Measurements from ENCODE around the gene RASA3.
A peak's percentile ranks its signal among the peaks of the same experiment; 100 is the strongest.
"Not testable (repeated sequence)": the region's sequence is repeated elsewhere in the genome, so short reads cannot be mapped to it uniquely, and the experiment has no call there.

Gene RASA3

DNA sequence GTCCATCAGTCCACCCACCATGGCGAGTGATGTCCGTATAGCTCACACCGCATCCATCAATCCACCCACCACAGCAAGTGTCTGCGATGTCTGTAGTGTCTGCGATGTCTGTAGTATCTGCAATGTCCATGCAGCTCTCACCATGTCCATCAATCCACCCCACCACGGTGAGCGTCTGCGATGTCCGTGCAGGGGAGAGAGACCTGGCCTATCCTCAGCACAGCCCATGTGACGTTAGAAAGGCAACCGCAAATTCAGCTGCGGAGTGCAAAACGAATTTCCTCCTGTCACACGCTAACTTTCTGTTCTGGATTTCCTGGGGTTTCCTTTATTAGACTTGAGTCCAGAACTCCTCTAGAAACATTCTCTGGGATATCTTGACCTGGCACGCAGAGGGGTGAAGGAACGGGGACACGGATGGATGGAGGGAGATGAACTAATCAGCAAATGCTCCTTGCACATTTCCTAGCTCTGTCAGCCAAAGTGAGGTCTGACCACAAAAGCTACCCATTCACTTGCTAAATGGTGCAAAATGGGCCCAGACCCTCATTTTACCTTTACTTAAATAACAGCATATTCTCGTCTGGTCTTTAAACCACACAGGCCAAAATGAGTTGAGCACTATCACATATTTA, 18.3 kb downstream of the RASA3 start:
- DNase-seq (ENCODE audit: low read depth in 1 of 2, low spot score in 1 of 2), result no peak

DNA sequence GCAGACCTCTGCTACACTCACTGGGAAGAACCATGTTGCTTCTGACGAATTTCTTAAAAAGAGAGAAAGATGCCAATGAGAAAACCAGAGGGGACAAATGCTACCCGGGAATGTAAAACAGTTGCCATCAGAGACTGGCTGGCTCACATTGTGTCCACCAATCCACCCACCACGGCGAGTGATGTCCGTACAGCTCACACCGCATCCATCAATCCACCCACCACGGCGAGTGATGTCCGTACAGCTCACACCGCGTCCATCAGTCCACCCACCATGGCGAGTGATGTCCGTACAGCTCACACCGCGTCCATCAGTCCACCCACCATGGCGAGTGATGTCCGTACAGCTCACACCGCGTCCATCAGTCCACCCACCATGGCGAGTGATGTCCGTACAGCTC, 19.0 kb downstream of the RASA3 start:
- not testable (repeated sequence) for DNase-seq (ENCODE audit: low read depth in 1 of 2, low spot score in 1 of 2)

DNA sequence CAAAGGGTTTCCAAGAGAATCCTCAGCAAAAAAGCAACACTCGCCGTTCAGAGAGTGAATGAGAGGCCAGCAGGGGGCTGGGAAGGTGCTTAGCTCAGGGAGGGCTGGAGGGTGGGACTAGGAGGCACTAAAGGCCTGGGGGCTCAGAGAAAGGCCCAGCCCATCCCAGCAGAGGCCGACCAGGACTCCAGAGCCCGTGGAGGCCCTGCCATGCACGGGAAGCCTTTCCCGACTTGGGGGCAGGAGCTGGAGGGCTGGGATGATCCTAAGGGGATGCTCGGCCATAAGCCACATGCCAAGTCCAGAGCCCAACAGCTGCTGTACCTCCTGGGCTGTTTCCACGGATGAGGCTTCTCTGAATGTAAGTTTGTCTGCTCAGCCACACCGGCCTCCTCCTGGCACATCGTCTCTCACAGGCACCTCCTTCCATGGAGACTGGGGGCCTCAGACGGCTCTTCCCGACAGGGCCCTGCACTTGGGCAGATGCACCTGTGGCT, 19.5 kb downstream of the RASA3 start:
- no peak for DNase-seq (ENCODE audit: low read depth in 1 of 2, low spot score in 1 of 2)

DNA sequence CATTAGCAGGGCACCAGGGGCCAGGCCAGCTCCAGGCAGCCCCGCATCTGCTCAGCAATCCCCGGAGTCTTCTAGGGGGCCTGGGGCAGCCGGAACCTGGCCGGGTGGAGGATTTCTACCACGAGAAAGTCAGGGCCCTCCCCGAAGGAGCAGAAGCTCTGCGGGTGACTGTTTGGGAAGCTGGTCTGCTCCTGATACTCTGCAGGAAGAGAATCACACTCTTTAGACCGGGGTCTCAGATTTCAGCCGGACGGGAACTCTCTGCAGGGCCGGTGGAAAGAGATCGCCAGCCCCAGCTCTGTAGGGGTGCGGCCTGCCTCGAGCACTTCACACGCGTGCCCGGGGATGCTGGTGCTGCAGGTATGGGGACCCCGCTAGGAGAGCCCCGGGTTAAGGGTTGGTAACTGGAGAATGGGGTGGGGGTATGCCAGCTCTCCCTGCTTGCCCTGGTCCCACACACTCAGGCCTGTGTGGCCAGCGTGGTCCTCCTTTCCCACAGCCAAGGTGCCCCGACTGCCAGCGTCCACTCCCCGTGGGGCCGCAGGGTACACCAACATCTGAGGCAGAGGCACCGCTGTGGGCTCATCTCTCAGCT, 20.1 kb downstream of the RASA3 start:
- DNase-seq (ENCODE audit: low read depth in 1 of 2, low spot score in 1 of 2), result no peak

DNA sequence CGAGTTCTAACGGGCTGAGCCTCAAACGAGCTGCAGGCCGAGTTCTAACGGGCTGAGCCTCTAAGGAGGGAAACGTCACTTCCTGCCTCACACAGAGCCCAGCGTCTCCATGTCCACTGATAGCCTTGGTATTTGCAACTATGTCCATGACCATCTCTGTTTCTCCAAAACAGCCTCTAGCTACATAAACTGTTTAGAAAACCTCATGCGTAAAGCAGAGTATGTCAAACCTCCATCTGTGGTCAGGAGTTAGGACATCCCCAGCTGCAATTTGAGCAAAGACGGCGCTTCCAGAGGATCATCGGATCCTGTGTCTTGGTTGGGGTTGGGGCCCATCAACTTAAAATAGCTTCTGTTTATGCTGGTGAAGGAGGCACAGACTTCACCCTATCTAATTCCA, 20.8 kb downstream of the RASA3 start:
- no peak for DNase-seq (ENCODE audit: low read depth in 1 of 2, low spot score in 1 of 2)

DNA sequence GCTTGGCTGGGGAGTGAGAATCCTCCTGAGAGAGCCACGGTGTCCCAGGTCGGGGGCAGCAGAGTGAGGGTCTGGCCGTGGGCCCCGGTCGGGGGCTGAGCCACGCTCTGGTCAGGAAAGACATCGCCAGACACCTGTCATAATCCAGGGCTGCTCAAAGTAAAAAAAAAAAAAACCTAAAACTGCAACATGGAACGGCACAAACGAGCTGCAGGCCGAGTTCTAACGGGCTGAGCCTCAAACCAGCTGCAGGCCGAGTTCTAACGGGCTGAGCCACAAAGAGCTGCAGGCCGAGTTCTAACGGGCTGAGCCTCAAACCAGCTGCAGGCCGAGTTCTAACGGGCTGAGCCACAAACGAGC, 21.6 kb downstream of the RASA3 start:
- not testable (repeated sequence) for DNase-seq (ENCODE audit: low read depth in 1 of 2, low spot score in 1 of 2)

DNA sequence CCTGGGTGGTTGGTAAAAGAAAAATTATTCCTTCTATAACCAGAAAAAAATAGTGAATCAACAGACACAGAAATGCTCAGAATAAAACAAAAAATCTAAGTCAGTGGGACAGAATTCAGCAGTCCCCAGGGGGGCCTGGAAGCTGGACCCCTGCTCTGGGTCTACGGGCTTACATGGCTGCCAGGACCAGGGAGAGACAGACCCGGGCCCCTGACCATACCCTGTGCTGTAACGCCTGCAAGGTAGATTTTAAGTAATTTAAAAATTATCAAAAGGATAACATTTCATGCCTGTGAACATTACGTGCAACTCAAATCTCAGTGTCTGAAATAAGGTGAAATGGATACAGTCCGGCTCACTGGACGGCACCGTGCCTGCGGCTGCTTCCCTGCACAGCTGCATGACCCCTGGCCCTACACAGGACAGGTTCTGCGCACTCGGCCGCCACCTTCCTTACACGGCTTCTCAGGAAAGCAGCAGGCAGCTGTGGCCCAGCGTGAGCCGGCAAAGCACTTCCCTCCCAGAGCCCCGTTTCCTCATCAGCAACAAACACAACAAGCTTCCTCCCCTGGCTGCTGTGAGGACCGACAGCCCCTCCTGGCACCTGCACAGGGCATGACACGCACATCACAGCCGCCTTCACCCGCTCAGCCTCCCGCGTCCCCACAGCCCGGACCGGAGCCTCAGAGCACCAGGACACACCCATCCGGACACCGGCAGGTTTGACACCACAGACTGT, 22.2 kb downstream of the RASA3 start:
- peak; percentile 46 to 61 for DNase-seq (ENCODE audit: low read depth in 1 of 2, low spot score in 1 of 2)

DNA sequence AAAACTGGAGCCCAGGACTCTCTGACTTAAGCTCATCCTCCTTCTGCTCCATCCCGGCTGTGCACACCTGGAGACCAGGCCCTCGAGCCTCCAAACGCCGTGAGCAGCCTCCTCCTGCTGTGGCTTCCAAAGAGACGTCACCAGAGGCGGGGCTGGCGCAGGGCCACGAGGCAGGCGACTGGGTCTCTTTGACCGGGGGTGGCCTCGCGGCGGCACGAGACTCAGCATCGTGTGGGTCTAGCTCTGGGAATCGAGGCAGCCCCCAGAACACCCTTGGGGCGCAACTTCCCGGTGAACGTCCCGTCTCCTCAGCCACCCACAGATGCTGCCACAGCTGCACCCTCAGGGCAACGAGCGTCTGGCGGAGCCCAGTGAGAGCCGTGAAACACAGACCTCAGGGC, 22.8 kb downstream of the RASA3 start:
- peak in 1 of 2 donors; percentile 38 for DNase-seq (ENCODE audit: low read depth in 1 of 2, low spot score in 1 of 2)

DNA sequence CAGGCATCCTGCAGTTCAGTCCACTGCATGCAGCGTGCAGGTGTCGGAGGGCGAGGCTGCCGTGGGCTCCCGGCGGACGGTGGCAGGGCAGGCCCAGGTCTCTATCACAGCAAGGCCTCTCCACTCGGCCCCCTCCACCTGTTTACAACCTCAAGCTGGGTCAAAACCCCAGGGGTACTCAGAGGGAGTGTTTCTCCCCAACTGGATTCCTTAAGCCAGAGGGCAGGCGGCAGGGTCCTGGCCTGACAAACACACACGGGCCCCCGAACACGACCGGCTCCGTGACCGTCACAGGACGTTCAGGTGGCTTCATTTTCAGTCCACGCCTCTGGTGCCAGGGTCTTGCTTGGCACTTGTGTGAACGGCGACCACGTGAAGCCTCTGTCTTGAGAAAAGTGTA, 23.5 kb downstream of the RASA3 start:
- no peak for DNase-seq (ENCODE audit: low read depth in 1 of 2, low spot score in 1 of 2)

DNA sequence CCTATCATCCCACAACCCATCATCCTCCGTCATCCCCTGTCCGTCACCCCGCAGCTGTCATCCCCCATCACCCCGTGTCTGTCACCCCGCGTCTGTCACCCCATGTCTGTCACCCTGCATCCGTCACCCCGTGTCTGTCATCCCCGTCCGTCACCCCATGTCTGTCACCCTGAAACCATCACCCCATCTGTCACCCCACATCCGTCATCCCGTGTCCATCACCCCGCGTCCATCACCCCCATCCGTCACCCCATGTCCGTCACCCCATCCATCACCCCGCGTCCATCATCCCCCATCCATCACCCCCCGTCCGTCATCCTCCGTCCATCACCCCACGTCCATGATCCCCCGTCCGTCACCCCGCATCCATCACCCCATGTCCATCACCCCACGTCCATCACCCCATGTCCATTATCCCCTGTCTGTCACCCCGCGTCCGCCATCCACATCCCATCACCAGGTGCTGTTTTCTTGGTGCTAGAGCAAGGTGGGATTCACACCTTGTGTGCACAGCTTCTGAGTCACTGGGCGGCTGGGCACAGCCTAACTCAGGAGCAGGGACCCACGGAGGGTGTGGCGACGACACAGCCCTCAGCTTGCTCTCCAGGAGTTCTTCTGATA, 24.2 kb downstream of the RASA3 start:
- no peak for DNase-seq (ENCODE audit: low read depth in 1 of 2, low spot score in 1 of 2)

DNA sequence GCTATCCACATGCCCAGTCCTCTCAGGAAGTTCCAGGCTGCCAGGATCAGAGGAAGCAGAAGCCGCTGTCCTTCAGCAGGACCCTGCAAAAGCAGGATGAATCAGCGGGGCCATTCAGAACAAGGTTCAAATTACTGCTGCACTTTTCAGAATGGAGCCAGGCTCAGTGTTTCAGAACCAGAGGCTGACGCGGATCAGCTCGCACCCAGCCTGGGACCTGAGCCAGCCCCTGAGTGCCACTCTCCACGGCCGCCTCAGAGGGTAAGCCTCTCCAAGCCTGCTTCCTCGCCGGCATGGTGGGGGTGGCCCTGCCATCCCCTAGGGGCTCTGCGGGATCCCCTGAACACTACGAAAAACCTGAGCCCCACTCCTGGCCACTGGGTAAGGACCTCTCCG, 24.7 kb downstream of the RASA3 start:
- DNase-seq (ENCODE audit: low read depth in 1 of 2, low spot score in 1 of 2), result no peak

DNA sequence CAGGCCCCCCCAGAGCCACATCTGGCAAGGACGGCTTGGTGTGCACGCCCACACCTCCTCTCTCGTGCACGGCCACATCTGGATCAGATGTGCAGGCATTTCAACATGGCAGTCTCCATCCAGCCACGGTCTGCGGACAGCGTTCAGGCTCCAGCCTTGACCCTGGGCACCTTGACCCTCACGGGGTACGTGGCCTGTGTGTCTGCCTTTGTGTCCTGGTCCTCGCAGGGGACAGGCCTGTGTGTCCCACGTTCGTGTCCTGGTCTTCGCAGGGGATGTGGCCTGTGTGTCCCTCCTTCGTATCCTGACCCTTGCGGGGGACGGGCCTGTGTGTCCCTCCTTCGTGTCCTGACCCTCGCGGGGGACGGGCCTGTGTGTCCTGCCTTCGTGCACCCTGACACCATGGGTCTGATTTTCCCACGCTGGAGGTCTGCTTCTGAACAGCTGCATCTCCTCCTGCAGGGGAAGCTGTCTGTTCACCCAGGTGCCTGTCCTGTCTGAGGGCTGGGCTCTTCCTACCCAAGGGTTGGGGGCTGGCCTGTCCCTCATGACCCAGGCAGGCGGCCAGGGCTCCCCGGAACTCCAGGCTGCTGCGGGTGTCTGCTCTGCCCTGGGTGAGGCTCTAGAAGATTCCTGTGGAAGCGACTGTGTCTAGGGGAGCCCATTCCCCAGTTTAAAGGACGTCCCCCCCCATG, 25.3 kb downstream of the RASA3 start:
- DNase-seq (ENCODE audit: low read depth in 1 of 2, low spot score in 1 of 2), result no peak

DNA sequence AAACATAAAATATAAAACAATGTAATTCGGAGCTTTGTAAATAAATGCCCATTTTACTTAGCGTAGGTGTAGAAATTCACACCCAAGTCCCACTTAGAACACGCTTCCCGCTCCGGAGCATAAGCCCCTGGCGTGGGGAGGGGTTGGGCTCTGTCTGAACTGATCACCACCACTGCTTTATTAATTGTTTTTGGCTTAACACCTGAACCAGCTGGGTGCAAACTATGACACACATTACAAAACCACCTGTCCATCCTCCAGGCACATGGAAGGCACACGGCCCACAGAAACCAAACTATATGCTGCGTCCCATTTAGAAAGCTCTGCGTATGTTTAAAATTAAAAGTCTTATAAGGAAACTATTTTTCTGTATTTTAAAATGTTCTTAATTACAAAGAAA, 25.9 kb downstream of the RASA3 start:
- DNase-seq (ENCODE audit: low read depth in 1 of 2, low spot score in 1 of 2), result no peak

DNA sequence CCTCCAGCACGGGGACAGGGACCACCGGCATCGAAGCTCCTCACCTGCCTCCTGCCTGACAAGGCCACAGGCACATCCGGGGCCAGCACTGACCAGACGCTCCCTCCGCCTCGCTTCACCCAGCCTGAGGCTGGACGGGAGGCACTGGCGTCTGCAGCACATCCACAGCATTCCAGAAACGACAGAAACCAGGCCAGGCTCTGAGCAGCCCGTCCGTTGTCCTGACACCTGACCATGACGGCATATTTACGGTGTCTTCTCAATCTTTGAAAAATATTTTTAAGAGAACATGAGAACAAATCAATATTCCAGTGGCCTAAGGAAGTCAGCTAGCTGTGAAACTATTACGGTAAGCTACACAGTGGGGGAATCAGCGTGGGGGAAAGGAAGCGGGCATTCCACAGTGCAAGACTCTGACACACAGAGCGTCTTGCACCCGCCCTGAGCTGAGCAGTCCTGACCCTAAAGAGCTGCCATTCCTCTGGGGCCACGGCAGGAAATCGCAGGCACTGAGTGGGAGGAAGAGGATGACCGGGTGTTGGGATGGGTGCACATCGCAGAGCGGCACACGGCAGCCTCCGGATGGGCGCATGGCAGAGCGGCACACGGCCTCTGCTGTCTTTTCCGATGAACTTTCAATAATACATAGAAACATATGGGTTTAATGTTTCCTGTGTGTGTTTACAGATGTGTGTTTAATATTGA, 26.8 kb downstream of the RASA3 start:
- DNase-seq (ENCODE audit: low read depth in 1 of 2, low spot score in 1 of 2), result no peak

DNA sequence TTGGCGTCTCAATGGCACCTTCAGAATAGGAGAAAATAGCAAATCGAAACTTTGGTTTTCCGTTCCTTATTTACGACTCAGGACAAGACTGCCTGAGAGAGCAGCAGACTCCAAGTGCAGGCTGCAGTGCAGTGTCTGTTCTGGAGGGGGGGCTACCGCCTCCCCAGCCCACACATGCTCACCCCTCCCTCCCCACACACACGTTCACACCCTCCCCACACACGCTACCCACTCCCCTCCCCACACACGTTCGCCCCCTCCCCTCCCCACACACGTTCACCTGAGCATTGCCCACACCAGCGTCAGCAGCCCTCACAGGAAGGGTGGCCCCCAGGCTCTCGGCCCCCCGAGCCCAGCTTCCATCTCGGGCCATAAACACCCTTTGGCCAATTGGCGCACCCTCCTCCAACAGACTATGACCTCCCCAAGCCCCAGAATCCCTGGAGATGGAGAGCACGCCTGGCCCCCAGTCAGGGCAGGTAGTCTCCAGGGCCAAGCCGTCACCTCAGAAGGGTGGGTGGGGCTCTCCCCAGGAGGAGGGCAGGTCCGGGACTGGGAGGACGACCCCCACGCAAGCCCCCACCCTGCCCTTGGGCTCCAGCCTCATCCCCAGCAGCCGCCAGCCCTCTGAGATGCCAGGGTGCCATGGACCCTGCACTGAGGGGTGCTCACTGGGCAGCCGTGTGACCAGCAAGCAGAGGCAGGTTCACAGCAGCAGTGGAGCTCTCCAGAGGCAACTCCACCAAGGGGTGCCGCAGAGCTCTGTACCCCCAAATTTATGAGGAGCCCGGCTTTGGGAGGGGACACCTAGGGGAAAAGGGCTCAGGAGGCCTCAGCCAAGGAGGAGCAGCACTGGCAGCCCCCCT, 27.5 kb downstream of the RASA3 start:
- DNase-seq (ENCODE audit: low read depth in 1 of 2, low spot score in 1 of 2), result no peak

DNA sequence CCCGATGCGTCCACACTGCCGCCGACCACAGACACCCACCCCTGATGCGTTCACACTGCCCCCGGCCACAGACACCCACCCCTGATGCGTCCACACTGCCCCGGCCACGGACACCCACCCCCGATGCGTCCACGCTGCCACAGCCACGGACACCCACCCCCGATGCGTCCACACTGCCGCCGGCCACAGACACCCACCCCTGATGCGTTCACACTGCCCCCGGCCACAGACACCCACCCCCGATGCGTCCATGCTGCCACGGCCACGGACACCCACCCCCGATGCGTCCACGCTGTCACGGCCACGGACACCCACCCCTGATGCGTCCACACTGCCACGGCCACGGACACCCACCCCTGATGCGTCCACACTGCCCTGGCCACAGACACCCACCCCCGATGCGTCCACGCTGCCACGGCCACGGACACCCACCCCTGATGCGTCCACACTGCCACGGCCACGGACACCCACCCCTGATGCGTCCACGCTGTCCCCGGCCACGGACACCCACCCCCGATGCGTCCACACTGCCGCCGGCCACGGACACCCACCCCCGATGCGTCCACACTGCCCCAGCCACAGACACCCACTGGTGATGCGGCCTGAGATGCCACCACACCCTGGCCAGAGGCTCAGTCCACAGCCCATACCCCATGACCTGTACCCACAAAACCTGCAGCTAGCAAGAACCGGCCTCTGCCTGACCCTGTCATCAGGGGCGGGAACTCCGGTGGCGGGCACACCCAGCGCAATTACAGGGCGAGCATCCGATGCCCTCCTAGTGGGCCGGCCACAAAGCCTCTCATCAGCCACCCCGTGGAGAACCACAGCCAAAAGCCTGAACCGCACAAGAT, 28.4 kb downstream of the RASA3 start:
- DNase-seq (ENCODE audit: low read depth in 1 of 2, low spot score in 1 of 2), result no peak

DNA sequence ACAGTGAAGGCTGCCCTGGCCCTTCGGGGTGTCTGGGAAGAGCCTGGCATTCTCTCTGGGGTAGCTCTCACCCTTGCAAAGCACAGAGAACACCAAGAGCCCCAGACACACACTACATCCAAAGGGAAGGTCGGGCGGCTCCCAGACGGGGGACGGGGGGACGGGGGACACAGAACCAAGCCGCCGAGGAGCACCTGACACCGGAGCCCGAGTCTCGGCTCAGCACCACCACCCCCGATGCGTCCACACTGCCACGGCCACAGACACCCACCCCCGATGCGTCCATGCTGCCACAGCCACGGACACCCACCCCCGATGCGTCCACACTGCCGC, 29.2 kb downstream of the RASA3 start:
- not testable (repeated sequence) for DNase-seq (ENCODE audit: low read depth in 1 of 2, low spot score in 1 of 2)

DNA sequence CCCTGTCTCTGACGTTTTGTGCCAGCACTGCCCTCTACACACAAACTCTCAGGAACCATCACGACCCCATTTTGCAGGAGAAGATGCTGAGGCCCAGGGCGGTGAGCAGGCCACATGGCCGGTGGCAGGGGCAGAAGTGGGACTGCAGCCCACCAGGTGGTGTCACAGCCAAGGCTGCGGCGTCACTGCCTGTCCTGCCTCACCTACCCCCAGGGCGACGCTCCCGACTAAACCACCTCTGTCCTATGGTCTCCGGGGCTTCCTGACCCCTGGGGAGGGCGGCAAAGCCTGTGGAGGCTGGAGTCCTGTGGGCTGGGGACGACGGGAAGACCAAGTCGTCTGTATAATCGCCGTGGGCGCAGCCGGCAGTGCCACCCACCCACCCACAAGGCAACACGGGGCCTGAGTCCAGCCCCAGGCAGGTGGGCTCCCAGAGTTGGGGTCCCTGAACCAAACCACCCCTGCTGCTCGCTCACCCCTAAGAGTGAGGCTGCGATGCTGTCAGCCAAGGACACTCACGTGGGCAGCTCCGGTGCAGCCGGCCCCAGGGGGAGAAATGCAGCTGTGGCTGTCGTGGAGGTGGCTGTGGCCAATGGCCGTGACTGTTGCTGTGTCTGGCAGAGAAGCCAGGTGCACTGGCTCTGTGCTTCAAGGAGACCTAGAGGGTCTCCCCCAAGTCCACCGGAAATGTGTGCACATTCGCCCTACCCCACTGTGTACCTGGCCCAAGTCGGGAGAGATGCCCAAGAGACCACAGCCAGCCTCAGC, 29.7 kb downstream of the RASA3 start:
- DNase-seq (ENCODE audit: low read depth in 1 of 2, low spot score in 1 of 2), result no peak
